Pancreas (tissue), 10 donors: Measurements from ENCODE around the gene CDC42BPB. TPM values are rescaled to one million over a fixed set of nuclear protein-coding genes. Genes with fewer than 3 reads are reported as not detected.

Experiments
- ATAC-seq, 4 donors: fragments of 200-7000 bp; cut with Tn5 transposase; one replicate each; pipeline versions ENCODE4 v1.8.0 to v1.9.1; 2020; ENCODE audit warnings: mild to moderate bottlenecking in 4 of 4, moderate library complexity in 4 of 4
- DNase-seq, 6 donors: peaks; one replicate each; pipeline ENCODE4 v3.0.0-alpha.2; 2020
- FAIRE-seq: peaks from 2 replicates; lab custom pipeline; 2012; peaks lifted over from hg19 to GRCh38; lab: Jason Lieb, UNC
- H3K27ac ChIP-seq, 4 donors: fragments of 200-600 bp; sonication (generic); 1 replicate in 3 of 4; 2 replicates in 1 of 4; pipeline versions ENCODE4 v1.5.0 to v1.8.0; 2020
- H3K27me3 ChIP-seq, 4 donors: fragments of 200-600 bp; one replicate each; pipeline ENCODE4 v1.8.0; 2021
- H3K36me3 ChIP-seq, 3 donors: fragments of 200-600 bp; sonication (generic) in 1 of 3; one replicate each; pipeline versions ENCODE4 v1.5.0 to v1.8.0; 2020 to 2021
- H3K4me1 ChIP-seq, 3 donors: fragments of 200-600 bp; one replicate each; pipeline ENCODE4 v1.8.0; 2021
- H3K4me3 ChIP-seq, 4 donors: fragments of 200-600 bp; sonication (generic) in 2 of 4; one replicate each; pipeline versions ENCODE4 v1.5.0 to v1.8.0; 2020 to 2021
- H3K9me3 ChIP-seq, 4 donors: fragments of 200-600 bp; one replicate each; pipeline ENCODE4 v1.8.0; 2021
- WGBS, 2 donors: extraction: QIAGEN DNeasy Blood & Tissue Kit; methylation state at CpG; one replicate each; pipeline ENCODE4 v1.1.7; 2013; 5-methylcytosine and 5-hydroxymethylcytosine counted together
- intact Hi-C, 3 donors: fragments of 100-400 bp; cut with DNase I; formaldehyde crosslinking; loops; one replicate each; pipeline versions ENCODE4 v1.11.1 to v1.14.2; 2022
- polyA plus RNA-seq, 2 donors: library from polyadenylated mRNA; stranded (reverse); fragments of 200-250 nt; gene quantifications; one replicate each; pipeline ENCODE4 v1.2.3, GENCODE V29; 2013
- total RNA-seq, 6 donors: library from RNA; stranded (reverse); fragmentation: NEBNext Ultra II Directional in 4 of 6; extraction: Animal tissue kit (Norgen Biotek cat#: 25700) in 4 of 6; gene quantifications; one replicate each; pipeline versions ENCODE4 v1.2.1 to v1.2.4, GENCODE V29; 2021 to 2023
- TF ChIP-seq, protein P1 (sequence below), 4 donors: fragments of 200-600 bp; sonication (generic) in 3 of 4; IDR thresholded peaks; one replicate each; pipeline versions ENCODE4 v1.5.0 to v1.8.0; 2021; ENCODE audit warnings: antibody characterized with exemption in 4 of 4
- donor health status: healthy with polysubstance abuse.
- donor health status: DM: no; HTN: no; CAD: no; lungs with moderate emphysema.
- donor health status: DM: no; HTN: no; CAD: no.
- donor health status: control.
- donor health status: control.
- donor health status: Bipolar disorder and iron deficiency.
- donor health status: DM: yes; HTN: yes; CAD: no.
- donor health status: DM: no; HTN: no; CAD: no.
- donor health status: DM: no; HTN: no; CAD: no.
- donor health status: DM: yes; HTN: yes; CAD: no.

The CDC42BPB gene
- total and polyA plus RNA-seq, 8 donors, result 27.2 to 45.5 (median 32.7) TPM

DNA sequence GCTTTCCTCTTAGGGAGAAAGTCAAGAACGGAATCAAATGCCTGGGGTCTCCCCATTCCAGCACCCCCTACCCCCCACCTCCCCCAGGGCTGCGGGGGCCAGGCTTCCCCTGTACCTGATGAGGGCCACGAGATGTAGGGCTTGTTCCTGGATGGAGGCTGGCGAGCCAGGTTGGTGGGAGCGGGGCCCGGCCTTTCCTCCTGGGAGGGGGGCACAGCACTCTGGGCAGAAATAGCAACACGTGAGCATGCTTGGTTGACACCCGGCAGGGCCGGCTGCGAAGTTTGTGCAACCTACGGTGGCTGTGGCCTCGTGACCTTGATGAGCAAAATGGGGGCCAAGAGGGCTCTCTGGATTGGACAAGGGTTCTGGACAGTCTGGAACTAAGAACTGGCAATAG, 119.2 kb downstream of the CDC42BPB start:
- Histone ChIP-seq H3K27me3 (no peaks in the 10 kb centered on the region), H3K36me3 (peaks cover 0 to 42% (median 0%) of the 10 kb centered on the region in 3 donors), H3K4me3 (no peak overlapping the region), H3K9me3 (no peaks in the 10 kb centered on the region), H3K4me1 (no peaks in the 10 kb centered on the region), H3K27ac (no peak overlapping the region)
- 92 to 97% methylated on average over 12 of the region's 12 CpGs for WGBS, 2 donors
- ATAC-seq, result no peak
- TF ChIP-seq, protein P1, sequence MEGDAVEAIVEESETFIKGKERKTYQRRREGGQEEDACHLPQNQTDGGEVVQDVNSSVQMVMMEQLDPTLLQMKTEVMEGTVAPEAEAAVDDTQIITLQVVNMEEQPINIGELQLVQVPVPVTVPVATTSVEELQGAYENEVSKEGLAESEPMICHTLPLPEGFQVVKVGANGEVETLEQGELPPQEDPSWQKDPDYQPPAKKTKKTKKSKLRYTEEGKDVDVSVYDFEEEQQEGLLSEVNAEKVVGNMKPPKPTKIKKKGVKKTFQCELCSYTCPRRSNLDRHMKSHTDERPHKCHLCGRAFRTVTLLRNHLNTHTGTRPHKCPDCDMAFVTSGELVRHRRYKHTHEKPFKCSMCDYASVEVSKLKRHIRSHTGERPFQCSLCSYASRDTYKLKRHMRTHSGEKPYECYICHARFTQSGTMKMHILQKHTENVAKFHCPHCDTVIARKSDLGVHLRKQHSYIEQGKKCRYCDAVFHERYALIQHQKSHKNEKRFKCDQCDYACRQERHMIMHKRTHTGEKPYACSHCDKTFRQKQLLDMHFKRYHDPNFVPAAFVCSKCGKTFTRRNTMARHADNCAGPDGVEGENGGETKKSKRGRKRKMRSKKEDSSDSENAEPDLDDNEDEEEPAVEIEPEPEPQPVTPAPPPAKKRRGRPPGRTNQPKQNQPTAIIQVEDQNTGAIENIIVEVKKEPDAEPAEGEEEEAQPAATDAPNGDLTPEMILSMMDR (IDR thresholded peaks at IDR 0.05), result no peak
- peak in 1 of 6 donors; percentile 61 for DNase-seq
- FAIRE-seq, result no peak
- intact Hi-C loops, result no loop called here

DNA sequence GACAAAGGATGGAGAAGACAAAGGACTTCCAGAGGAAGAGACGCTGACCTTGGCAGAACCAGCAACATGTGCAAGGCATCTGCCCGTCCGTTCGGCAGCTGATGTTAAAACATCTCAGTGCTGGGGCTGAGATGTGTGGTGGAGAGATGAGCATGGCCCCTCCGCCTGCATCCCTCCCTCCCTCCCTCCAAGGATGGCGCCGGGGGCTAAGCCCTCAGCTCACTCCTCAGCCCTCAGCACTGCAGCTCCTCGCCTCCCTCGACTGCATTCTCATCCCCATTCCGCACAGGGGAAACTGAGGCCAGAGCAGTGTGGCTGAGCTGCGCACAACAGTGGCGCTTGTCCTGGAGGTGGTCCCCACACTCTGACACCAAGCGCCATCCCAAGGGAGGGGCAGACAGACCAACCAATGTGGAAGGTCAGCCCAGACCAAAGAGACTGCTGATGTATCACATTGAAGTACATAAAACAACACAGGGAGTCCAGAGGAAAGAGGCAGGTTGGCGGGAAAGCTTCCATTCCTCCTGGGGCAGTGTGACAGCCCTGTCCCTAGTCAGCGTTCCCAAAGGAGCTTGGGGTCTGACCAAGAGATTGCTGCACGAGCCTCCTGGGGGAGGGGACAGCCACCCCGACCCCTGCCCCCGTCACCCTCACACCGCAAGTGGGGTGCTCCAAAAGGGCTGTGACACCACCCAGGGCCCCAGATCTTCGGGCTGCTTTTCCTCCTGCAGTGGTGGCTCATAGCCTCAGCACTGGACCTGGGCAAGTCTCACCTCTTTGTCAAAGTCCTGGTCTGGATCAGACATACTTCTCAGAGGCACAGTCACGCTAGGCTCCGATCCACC, 119.8 kb downstream of the CDC42BPB start:
- H3K4me1 ChIP-seq, result no peaks in the 10 kb centered on the region
- H3K36me3 ChIP-seq, result peaks cover 0 to 38% (median 0%) of the 10 kb centered on the region in 3 donors
- H3K27ac ChIP-seq, result no peak overlapping the region
- TF ChIP-seq, protein P1 (IDR thresholded peaks at IDR 0.05), result no peak
- intact Hi-C loops, result no loop called here
- 94 to 95% methylated on average over 20 to 22 of the region's 22 CpGs for WGBS, 2 donors
- peak in 1 of 6 donors; percentile 45 for DNase-seq
- no peak for ATAC-seq
- FAIRE-seq, result no peak
- H3K4me3 ChIP-seq, result no peak overlapping the region
- H3K27me3 ChIP-seq, result no peaks in the 10 kb centered on the region
- no peaks in the 10 kb centered on the region for H3K9me3 ChIP-seq

DNA sequence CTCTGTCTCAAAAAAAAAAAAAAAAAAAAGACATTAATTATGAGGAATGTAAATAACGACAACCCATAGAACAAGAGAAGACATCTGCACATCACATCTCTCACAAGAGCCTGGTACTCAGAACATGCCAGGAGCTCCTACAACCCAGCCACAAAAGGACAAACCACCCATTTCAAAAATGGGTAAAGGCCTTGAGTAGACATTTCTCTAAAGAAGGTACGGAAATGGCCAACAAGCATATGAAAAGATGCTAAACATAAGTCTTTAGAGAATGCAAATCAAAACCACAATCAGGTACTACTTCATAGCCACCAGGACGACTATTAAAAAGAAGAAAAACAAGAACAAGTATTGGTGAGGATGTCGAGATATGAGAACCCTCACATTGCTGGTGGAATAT, 121.6 kb downstream of the CDC42BPB start:
- no peaks in the 10 kb centered on the region for H3K9me3 ChIP-seq
- TF ChIP-seq, protein P1 (IDR thresholded peaks at IDR 0.05), result no peak
- no peak for DNase-seq
- H3K4me3 ChIP-seq, result no peak overlapping the region
- intact Hi-C loops, result no loop called here
- H3K4me1 ChIP-seq, result no peaks in the 10 kb centered on the region
- WGBS, 2 donors, result 86 to 97% methylated on average over 4 of the region's 4 CpGs
- H3K36me3 ChIP-seq, result peaks cover 0 to 31% (median 0%) of the 10 kb centered on the region in 3 donors
- H3K27ac ChIP-seq, result no peak overlapping the region
- H3K27me3 ChIP-seq, result no peaks in the 10 kb centered on the region
- no peak for ATAC-seq
- FAIRE-seq, result no peak

- Histone ChIP-seq H3K4me3 (no peak overlapping the region), H3K9me3 (no peaks in the 10 kb centered on the region), H3K4me1 (peaks cover 0 to 14% (median 12%) of the 10 kb centered on the region in 3 donors), H3K27me3 (peaks cover 0 to 4% (median 0%) of the 10 kb centered on the region in 4 donors), H3K27ac (no peak overlapping the region), H3K36me3 (peaks cover 0 to 18% (median 0%) of the 10 kb centered on the region in 3 donors)
- FAIRE-seq (no peak), DNase-seq (peak in 1 of 6 donors; percentile 55), ATAC-seq (no peak)
- WGBS, 2 donors, result 92 to 95% methylated on average over 20 of the region's 20 CpGs
- intact Hi-C loops, result no loop called here
- TF ChIP-seq, protein P1 (IDR thresholded peaks at IDR 0.05), result no peak
Measured at GRCh38 chr14:102933618-102934231, 123.6 kb downstream of the CDC42BPB start.
